AG04450 (cell line): ENCODE data around the gene RIN3. TPM values are rescaled to one million over a fixed set of nuclear protein-coding genes. Genes with fewer than 3 reads are reported as not detected.

Experiments used
- CTCF ChIA-PET: fragments of 300-600, 350-600 bp; formaldehyde crosslinking; extraction: SDS; loops from one replicate; lab custom pipeline; 2022; ENCODE audit warnings: antibody characterized with exemption, inconsistent platforms; lab: Charles Lee
- POLR2A ChIA-PET: fragments of 350-600 bp; formaldehyde crosslinking; extraction: SDS; loops from one replicate; lab custom pipeline; 2021; ENCODE audit warnings: antibody characterized with exemption, inconsistent platforms; lab: Yijun Ruan, JAX
- DNase-seq: peaks from one replicate; pipeline ENCODE4 v3.0.0-alpha.2; 2011; ENCODE audit warnings: low read depth, low spot score
- H3K27ac ChIP-seq: one replicate; pipeline ENCODE4 v1.5.1; 2012; ENCODE audit warnings: low read depth, low read length, control low read depth
- H3K27me3 ChIP-seq: one replicate; pipeline ENCODE4 v1.6.0; 2012; ENCODE audit warnings: low read length; ENCODE audit not compliant: control insufficient read depth, insufficient read depth
- H3K4me3 ChIP-seq: 2 replicates; pipeline ENCODE4 v1.5.1; 2011; ENCODE audit warnings: mild to moderate bottlenecking, low read depth, low read length, control low read depth
- H3K9me3 ChIP-seq: 2 replicates; pipeline ENCODE4 v1.5.1; 2012; ENCODE audit warnings: low read length; ENCODE audit not compliant: control insufficient read depth, insufficient read depth
- CTCF ChIP-seq: IDR thresholded peaks from 2 replicates; pipeline ENCODE4 v1.5.1; 2011; ENCODE audit warnings: low read depth, low read length, control low read depth, inconsistent platforms
- polyA plus RNA-seq: library from polyadenylated mRNA; depleted of rRNA; stranded (reverse); fragments of >200 nt; gene quantifications from 2 replicates; pipeline ENCODE4 v1.2.3, GENCODE V29; 2011

RIN3 gene
- polyA plus RNA-seq, 1 experiment: 3.7 TPM

- Histone ChIP-seq H3K27me3 (no peaks in the 10 kb centered on the region), H3K4me3 (no peak overlapping the region), H3K9me3 (no peaks in the 10 kb centered on the region), H3K27ac (no peak overlapping the region)
- CTCF ChIA-PET: interaction anchor here (0.7 to 2.6 kb wide), 4 partner anchors 8 to 91 kb away, joined by 3 to 16 read pairs (median 10); no protein-coding TSS in a partner anchor
- TF ChIP-seq CTCF: no peak
- POLR2A ChIA-PET: no interaction called here
- no peak for DNase-seq
These were observed 76.6 kb downstream of the RIN3 start for GRCh38 chr14:92590176-92590575.

GRCh38 chr14:92590941-92591340 is 77.4 kb downstream of the RIN3 start:
- TF ChIP-seq CTCF: no peak
- no peaks in the 10 kb centered on the region for H3K9me3 ChIP-seq
- ChIA-PET POLR2A (no interaction called here), CTCF (interaction anchor here (0.7 to 2.6 kb wide), 2 partner anchors 63 to 91 kb away, joined by 3 to 15 read pairs; no protein-coding TSS in a partner anchor)
- no peak overlapping the region for H3K4me3 ChIP-seq
- no peaks in the 10 kb centered on the region for H3K27me3 ChIP-seq
- DNase-seq: no peak
- H3K27ac ChIP-seq: no peak overlapping the region

GRCh38 chr14:92591346-92591745 is 77.8 kb downstream of the RIN3 start:
- H3K27me3 ChIP-seq: no peaks in the 10 kb centered on the region
- H3K27ac ChIP-seq: no peak overlapping the region
- ChIA-PET CTCF (no interaction called here), POLR2A (no interaction called here)
- TF ChIP-seq CTCF: no peak
- DNase-seq: no peak
- no peaks in the 10 kb centered on the region for H3K9me3 ChIP-seq
- H3K4me3 ChIP-seq: no peak overlapping the region

GRCh38 chr14:92595267-92595666 is 81.7 kb downstream of the RIN3 start:
- POLR2A ChIA-PET: interaction anchor here (1.0 kb wide), 1 partner anchor 9 kb away, joined by 3 read pairs; no protein-coding TSS in a partner anchor
- DNase-seq: no peak
- Histone ChIP-seq H3K27ac (no peak overlapping the region), H3K4me3 (no peak overlapping the region), H3K27me3 (no peaks in the 10 kb centered on the region), H3K9me3 (peaks cover 4% of the 10 kb centered on the region; the same call in 1 of the 2 replicates)
- CTCF ChIA-PET: interaction anchor here (0.7 kb wide), 1 partner anchor 18 kb away, joined by 3 read pairs; no protein-coding TSS in a partner anchor
- no peak for TF ChIP-seq CTCF

GRCh38 chr14:92596331-92596907 is 82.8 kb downstream of the RIN3 start:
- POLR2A ChIA-PET: no interaction called here
- 0 out of 2 replicates have a peak, but pooled peaks have one; percentile 1 for TF ChIP-seq CTCF
- CTCF ChIA-PET: interaction anchor here (1.0 to 1.2 kb wide), 2 partner anchors 19 to 84 kb away, joined by 4 to 5 read pairs; no protein-coding TSS in a partner anchor
- H3K27me3 ChIP-seq: no peaks in the 10 kb centered on the region
- peaks cover 4% of the 10 kb centered on the region; the same call in 1 of the 2 replicates for H3K9me3 ChIP-seq
- H3K4me3 ChIP-seq: no peak overlapping the region
- DNase-seq: no peak
- H3K27ac ChIP-seq: no peak overlapping the region
